ENCODE results near the gene BMP7. TPM values are rescaled to one million over a fixed set of nuclear protein-coding genes. Genes with fewer than 3 reads are reported as not detected.

The BMP7 gene
- total and polyA plus RNA-seq, 9 donors = 0.07 to 19.4 (median 0.83) TPM

- Histone ChIP-seq H3K27me3 (no peaks in the 10 kb centered on the region), H3K4me3 (no peak overlapping the region), H3K9me3 (no peaks in the 10 kb centered on the region), H3K27ac (no peak overlapping the region), H3K36me3 (no peaks in the 10 kb centered on the region), H3K4me1 (ENCODE audit: insufficient read depth) (no peaks in the 10 kb centered on the region)
- TF ChIP-seq EP300 (IDR thresholded peaks at IDR 0.05) = no peak
- TF ChIP-seq POLR2A (IDR thresholded peaks at IDR 0.05) = no peak
- no peak for TF ChIP-seq CTCF (IDR thresholded peaks at IDR 0.05)
- intact Hi-C loops (cut with DNase I) = no loop called here
- WGBS, 3 donors = 35 to 49% (median 36%) methylated on average over 9 of the region's 9 CpGs
- DNase-seq = no peak
Observed at GRCh38 chr20:57278457-57278856, 12.0 kb upstream of the BMP7 start.

- DNase-seq = no peak
- Histone ChIP-seq H3K4me3 (no peak overlapping the region), H3K36me3 (no peaks in the 10 kb centered on the region), H3K27me3 (no peaks in the 10 kb centered on the region), H3K9me3 (no peaks in the 10 kb centered on the region), H3K4me1 (ENCODE audit: insufficient read depth) (no peaks in the 10 kb centered on the region), H3K27ac (no peak overlapping the region)
- TF ChIP-seq EP300 (IDR thresholded peaks at IDR 0.05) (no peak), POLR2A (IDR thresholded peaks at IDR 0.05) (no peak), CTCF (IDR thresholded peaks at IDR 0.05) (no peak)
- intact Hi-C loops (cut with DNase I) = no loop called here
- WGBS, 3 donors = 70 to 76% (median 72%) methylated on average over 8 of the region's 8 CpGs
Observed at GRCh38 chr20:57277398-57278105, 11.1 kb upstream of the BMP7 start.

DNA sequence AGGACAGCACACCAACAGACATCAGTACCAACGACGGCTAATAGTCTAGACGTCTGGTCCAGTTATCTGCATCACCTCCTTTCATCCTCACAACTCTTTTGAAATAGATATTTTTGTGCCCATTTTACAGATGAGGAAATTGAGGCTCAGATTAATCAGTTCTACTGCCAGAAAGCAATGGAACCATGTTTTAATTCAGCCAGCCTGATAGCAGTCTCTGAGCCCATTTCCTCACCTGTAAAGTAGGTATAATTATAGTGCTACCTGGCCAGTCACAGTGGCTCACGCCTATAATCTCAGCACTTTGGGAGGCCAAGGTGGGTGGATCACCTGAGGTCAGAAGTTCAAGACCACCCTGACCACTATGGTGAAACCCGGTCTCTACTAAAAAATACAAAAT, 9.8 kb upstream of the BMP7 start:
- Histone ChIP-seq H3K9me3 (no peaks in the 10 kb centered on the region), H3K4me1 (ENCODE audit: insufficient read depth) (no peaks in the 10 kb centered on the region), H3K27me3 (no peaks in the 10 kb centered on the region), H3K4me3 (no peak overlapping the region), H3K27ac (no peak overlapping the region), H3K36me3 (no peaks in the 10 kb centered on the region)
- WGBS, 3 donors = 75 to 85% (median 79%) methylated on average over 5 of the region's 5 CpGs
- intact Hi-C loops (cut with DNase I) = no loop called here
- TF ChIP-seq CTCF (IDR thresholded peaks at IDR 0.05) = no peak
- DNase-seq = no peak

- no peaks in the 10 kb centered on the region for H3K27me3 ChIP-seq
- no peak overlapping the region for H3K27ac ChIP-seq
- WGBS, 3 donors = 44 to 51% (median 50%) methylated on average over 5 of the region's 5 CpGs
- no peaks in the 10 kb centered on the region for H3K4me1 ChIP-seq (ENCODE audit: insufficient read depth)
- DNase-seq = no peak
- no peak overlapping the region for H3K4me3 ChIP-seq
- H3K9me3 ChIP-seq = no peaks in the 10 kb centered on the region
- intact Hi-C loops (cut with DNase I) = no loop called here
- H3K36me3 ChIP-seq = no peaks in the 10 kb centered on the region
- no peak for TF ChIP-seq EP300 (IDR thresholded peaks at IDR 0.05)
- no peak for TF ChIP-seq POLR2A (IDR thresholded peaks at IDR 0.05)
- no peak for TF ChIP-seq CTCF (IDR thresholded peaks at IDR 0.05)
Observed at GRCh38 chr20:57275813-57276212, 9.4 kb upstream of the BMP7 start.
